ENCODE data around the gene FN1.

Gene FN1

GRCh38 chr2:215425021-215425782, 10.7 kb downstream of the FN1 start:
- in situ Hi-C loops (cut with HindIII; ENCODE audit: low sequenced_read_pairs): no loop called here

- in situ Hi-C loops (cut with HindIII; ENCODE audit: low sequenced_read_pairs): no loop called here
Observed at GRCh38 chr2:215423928-215424540, 11.8 kb downstream of the FN1 start.

- in situ Hi-C loops (cut with HindIII; ENCODE audit: low sequenced_read_pairs): no loop called here
Observed at GRCh38 chr2:215423234-215423633, 12.6 kb downstream of the FN1 start.

GRCh38 chr2:215422676-215423075, 13.2 kb downstream of the FN1 start:
- in situ Hi-C loops (cut with HindIII; ENCODE audit: low sequenced_read_pairs): no loop called here

GRCh38 chr2:215421859-215422461, 13.9 kb downstream of the FN1 start:
- in situ Hi-C loops (cut with HindIII; ENCODE audit: low sequenced_read_pairs): no loop called here

- in situ Hi-C loops (cut with HindIII; ENCODE audit: low sequenced_read_pairs): no loop called here
Observed at GRCh38 chr2:215420471-215420935, 15.4 kb downstream of the FN1 start.

GRCh38 chr2:215419769-215420470, 15.9 kb downstream of the FN1 start:
- in situ Hi-C loops (cut with HindIII; ENCODE audit: low sequenced_read_pairs): no loop called here

GRCh38 chr2:215419113-215419512, 16.8 kb downstream of the FN1 start:
- in situ Hi-C loops (cut with HindIII; ENCODE audit: low sequenced_read_pairs): no loop called here

- in situ Hi-C loops (cut with HindIII; ENCODE audit: low sequenced_read_pairs): no loop called here
Observed at GRCh38 chr2:215418064-215418963, 17.6 kb downstream of the FN1 start.

GRCh38 chr2:215417400-215417951, 18.4 kb downstream of the FN1 start:
- in situ Hi-C loops (cut with HindIII; ENCODE audit: low sequenced_read_pairs): no loop called here

GRCh38 chr2:215416656-215417055, 19.2 kb downstream of the FN1 start:
- in situ Hi-C loops (cut with HindIII; ENCODE audit: low sequenced_read_pairs): no loop called here

GRCh38 chr2:215415820-215416577, 19.9 kb downstream of the FN1 start:
- in situ Hi-C loops (cut with HindIII; ENCODE audit: low sequenced_read_pairs): no loop called here

GRCh38 chr2:215415218-215415617, 20.6 kb downstream of the FN1 start:
- in situ Hi-C loops (cut with HindIII; ENCODE audit: low sequenced_read_pairs): no loop called here

GRCh38 chr2:215414674-215415073, 21.2 kb downstream of the FN1 start:
- in situ Hi-C loops (cut with HindIII; ENCODE audit: low sequenced_read_pairs): no loop called here

GRCh38 chr2:215413974-215414373, 21.9 kb downstream of the FN1 start:
- in situ Hi-C loops (cut with HindIII; ENCODE audit: low sequenced_read_pairs): no loop called here

GRCh38 chr2:215413484-215413777, 22.4 kb downstream of the FN1 start:
- in situ Hi-C loops (cut with HindIII; ENCODE audit: low sequenced_read_pairs): no loop called here

GRCh38 chr2:215411941-215412743, 23.7 kb downstream of the FN1 start:
- in situ Hi-C loops (cut with HindIII; ENCODE audit: low sequenced_read_pairs): no loop called here

- in situ Hi-C loops (cut with HindIII; ENCODE audit: low sequenced_read_pairs): no loop called here
Observed at GRCh38 chr2:215410932-215411285, 25.0 kb downstream of the FN1 start.
